Fibroblast of lung (primary cell): ENCODE data around the gene UGT2B10.

Experiments
- EZH2 ChIP-seq: IDR thresholded peaks from 2 replicates; pipeline ENCODE4 v1.5.1; 2012; ENCODE audit warnings: low read length, control low read depth, mild to moderate bottlenecking; ENCODE audit errors: missing control alignments
- TF ChIP-seq, protein P1 (sequence below), 2 donors: IDR thresholded peaks in 1 of 2; conservative IDR thresholded peaks in 1 of 2; 1 replicate in 1 of 2; 2 replicates in 1 of 2; pipeline ENCODE4 v1.5.1; 2011 to 2012; ENCODE audit warnings: low read length in 2 of 2, control low read depth in 1 of 2, inconsistent platforms in 1 of 2, low read depth in 1 of 2, mild to moderate bottlenecking in 1 of 2

DNA sequence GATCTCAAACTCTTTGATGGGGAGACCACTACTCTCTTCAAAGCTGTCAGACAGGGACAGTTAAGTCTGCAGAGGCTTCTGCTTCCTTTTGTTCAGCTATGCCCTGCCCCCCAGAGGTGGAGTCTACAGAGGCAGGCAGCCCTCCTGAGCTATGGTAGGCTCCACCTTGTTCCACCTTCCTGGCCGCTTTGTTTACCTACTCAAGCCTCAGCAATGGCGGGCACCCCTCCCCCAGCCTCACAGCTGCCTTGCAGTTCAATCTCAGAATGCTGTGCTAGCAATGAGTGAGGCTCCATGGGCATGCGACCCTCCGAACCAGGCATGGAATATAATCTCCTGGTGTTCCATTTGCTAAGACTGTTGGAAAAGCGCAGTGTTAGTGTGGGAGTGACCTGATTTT lies 42.1 kb upstream of the UGT2B10 start:
- TF ChIP-seq, protein P1, sequence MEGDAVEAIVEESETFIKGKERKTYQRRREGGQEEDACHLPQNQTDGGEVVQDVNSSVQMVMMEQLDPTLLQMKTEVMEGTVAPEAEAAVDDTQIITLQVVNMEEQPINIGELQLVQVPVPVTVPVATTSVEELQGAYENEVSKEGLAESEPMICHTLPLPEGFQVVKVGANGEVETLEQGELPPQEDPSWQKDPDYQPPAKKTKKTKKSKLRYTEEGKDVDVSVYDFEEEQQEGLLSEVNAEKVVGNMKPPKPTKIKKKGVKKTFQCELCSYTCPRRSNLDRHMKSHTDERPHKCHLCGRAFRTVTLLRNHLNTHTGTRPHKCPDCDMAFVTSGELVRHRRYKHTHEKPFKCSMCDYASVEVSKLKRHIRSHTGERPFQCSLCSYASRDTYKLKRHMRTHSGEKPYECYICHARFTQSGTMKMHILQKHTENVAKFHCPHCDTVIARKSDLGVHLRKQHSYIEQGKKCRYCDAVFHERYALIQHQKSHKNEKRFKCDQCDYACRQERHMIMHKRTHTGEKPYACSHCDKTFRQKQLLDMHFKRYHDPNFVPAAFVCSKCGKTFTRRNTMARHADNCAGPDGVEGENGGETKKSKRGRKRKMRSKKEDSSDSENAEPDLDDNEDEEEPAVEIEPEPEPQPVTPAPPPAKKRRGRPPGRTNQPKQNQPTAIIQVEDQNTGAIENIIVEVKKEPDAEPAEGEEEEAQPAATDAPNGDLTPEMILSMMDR (conservative IDR thresholded peaks at IDR 0.05 in 1 of 2, IDR thresholded peaks at IDR 0.05 in 1 of 2; ENCODE audit: low read depth in 1 of 2, low read length in 2 of 2): no peak
- TF ChIP-seq EZH2: no peak
